ENCODE measurements around the gene SHISA2. TPM values are rescaled to one million over a fixed set of nuclear protein-coding genes. Genes with fewer than 3 reads are reported as not detected.

The SHISA2 gene
- total and polyA plus RNA-seq, 2 of the 8 experiments (the other 6 are each of a cell fraction or from before 2014, with no cell fraction given), result 10.2 to 23.8 TPM

DNA sequence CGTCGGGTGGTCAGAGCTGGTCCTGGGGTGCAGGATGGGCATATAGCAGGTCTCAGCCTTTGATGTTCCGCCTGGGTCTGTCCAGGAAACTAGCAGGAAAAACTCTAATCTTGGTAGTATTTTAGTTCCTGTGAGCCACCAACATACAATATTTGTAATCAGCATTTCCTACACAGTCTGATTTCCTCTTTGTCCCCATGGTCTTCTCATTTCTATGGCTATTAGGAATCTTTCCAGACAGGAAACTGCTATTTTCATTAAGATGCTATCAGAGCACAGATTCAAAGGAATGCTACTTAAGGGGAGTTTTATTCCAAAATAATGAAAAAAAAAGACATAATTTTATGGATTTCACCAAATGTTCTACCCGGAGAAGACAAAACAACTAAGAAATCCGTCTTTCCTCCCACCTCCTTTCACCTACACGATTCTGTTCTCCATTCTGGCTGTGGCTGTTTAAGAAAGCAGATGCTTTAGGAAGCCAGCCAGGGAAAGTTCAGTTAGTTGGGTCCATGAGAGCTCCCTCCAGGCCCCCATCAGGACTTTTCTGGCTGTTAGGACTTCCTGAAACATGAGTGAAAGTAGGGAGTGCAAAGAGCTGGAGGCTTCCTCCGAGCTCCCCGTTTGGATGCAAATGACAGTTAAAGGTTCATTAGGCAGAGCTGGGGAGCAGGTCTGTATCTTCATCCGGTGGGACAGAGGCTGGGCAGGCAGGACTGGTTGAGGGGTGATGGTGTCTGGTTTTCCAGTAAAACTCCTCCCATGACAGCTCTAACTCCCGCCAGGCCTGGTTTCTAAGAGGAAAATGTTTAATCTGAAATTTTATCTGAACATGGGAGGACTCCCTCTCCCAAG, 36.3 kb downstream of the SHISA2 start (continued):
- TF ChIP-seq RXRA (IDR thresholded peaks at IDR 0.05; ENCODE audit: insufficient read depth, low read depth, low read length), result no peak
